C4-2B (cell line): ENCODE data around the gene ANKRD55.

Source experiments
- ZFX ChIP-seq: fragments of 450-650 bp; IDR thresholded peaks from 2 replicates; pipeline ENCODE4 v1.6.1; 2017
- TF ChIP-seq, protein P1 (sequence below): fragments of 450-650 bp; conservative IDR thresholded peaks from 2 replicates; pipeline ENCODE4 v1.5.1; 2017; ENCODE audit warnings: mild to moderate bottlenecking

DNA sequence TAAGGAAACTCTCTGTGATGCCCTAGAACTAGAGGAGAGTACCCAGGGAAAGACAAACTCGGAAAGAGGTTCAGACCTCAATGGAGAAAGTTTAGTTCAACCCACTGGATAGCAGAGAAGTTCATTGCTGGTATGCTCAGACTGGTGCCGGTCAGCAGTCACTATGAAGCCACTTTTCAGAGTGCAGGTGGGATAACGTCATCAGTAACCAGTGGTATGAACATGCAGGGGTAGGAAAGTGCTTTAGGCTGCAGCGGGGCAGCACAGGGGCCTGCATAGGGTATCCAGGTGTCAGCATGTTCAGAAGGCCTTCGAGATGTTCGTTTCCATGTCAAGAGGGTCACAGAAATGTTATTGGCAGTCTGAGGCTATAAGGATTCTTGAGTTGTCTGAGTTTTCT lies 20.8 kb upstream of the ANKRD55 start:
- TF ChIP-seq, protein P1, sequence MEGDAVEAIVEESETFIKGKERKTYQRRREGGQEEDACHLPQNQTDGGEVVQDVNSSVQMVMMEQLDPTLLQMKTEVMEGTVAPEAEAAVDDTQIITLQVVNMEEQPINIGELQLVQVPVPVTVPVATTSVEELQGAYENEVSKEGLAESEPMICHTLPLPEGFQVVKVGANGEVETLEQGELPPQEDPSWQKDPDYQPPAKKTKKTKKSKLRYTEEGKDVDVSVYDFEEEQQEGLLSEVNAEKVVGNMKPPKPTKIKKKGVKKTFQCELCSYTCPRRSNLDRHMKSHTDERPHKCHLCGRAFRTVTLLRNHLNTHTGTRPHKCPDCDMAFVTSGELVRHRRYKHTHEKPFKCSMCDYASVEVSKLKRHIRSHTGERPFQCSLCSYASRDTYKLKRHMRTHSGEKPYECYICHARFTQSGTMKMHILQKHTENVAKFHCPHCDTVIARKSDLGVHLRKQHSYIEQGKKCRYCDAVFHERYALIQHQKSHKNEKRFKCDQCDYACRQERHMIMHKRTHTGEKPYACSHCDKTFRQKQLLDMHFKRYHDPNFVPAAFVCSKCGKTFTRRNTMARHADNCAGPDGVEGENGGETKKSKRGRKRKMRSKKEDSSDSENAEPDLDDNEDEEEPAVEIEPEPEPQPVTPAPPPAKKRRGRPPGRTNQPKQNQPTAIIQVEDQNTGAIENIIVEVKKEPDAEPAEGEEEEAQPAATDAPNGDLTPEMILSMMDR, result no peak
- no peak for TF ChIP-seq ZFX
